GM20431 (cell line): ENCODE data around the gene PLD4.

Experiments
- in situ Hi-C: fragments of 300-500 bp; cut with MseI, MboI; formaldehyde crosslinking; loops from one replicate; pipeline ENCODE4 v1.15.0; 2020; ENCODE audit warnings: low sequenced_read_pairs; ENCODE audit not compliant: unreplicated experiment

The PLD4 gene

DNA sequence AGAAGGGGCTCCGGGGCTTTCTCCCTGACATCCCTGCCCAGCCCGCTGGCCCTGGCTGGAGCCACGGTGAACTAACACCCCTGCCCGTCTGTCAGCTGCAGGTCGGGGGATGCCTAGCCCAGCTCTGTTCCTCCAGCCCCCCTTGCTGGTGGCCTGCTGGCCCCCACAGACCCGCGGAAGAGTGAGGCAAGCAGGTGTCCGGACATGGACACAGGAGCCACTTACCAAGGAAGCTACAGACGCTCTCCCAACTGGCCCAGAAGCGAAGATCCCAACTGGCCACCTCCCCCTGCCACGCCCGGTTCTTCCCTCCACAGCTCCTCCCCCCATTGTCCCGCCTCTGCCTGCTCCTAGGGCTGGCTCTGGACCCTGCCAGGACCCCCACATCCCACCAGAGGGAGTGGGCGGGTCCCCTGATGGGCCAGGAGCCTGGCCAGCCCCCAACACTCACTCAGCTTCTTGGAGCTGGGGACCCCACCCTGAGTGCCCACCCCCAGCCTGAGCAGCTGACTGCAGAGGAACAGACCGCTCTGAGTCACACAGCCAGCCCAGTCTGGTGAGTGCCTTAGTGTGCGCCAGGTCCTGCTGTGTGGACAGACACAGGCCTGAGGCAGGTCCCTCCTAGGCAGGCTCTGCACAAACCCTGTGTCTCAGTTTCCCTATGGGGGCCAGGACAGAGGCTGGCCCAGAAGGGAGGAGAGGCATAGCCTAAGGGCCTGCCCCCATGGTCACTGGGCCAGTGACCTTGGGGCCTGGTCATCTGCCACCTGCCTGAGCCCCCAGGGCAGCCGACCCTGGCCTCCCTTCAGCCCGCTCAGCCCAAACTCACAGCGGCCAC, 45.8 kb downstream of the PLD4 start:
- in situ Hi-C loops: loop anchor here (10.0 kb wide), 1 partner anchor 74 kb away; no protein-coding TSS in a partner anchor

DNA sequence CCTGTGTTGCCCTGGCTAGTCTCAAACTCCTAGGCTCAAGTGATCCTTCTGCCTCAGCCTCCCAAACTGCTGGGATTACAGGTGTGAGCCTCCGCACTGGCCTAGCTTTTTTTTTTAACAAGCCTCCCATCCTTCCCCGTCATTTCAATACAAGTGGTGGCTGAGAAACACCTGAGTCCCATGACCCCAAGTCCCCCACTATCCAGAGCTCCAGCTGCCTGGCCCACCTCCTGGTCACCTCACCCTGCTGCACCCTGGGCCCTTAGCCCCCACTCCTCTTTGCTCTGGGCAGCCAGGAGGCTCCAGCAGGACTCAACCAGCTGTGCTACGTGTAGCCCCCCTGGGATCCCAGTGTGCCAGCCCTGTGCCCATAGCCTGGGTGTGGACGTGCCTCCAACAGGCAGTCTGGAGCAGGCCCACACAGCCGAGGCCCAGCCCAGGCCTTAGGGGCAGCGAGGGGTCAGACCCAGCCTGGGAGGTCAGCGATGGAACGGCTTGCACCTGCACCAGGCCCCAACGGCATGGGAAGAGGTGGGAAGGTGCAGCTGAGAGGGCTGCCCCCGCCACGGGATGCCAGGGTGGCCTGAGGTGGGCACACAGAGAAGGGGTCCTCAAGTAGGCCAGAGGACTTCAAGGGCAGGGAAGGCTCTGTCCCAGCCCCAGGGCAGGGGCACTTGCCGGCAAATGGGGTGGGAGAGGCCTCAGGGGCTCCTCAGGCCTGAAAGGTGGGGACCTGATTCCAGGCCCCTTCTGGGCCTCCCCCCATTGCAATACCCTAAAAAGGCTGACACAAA, 47.0 kb downstream of the PLD4 start:
- in situ Hi-C loops: loop anchor here (10.0 kb wide), 1 partner anchor 73 kb away; no protein-coding TSS in a partner anchor

DNA sequence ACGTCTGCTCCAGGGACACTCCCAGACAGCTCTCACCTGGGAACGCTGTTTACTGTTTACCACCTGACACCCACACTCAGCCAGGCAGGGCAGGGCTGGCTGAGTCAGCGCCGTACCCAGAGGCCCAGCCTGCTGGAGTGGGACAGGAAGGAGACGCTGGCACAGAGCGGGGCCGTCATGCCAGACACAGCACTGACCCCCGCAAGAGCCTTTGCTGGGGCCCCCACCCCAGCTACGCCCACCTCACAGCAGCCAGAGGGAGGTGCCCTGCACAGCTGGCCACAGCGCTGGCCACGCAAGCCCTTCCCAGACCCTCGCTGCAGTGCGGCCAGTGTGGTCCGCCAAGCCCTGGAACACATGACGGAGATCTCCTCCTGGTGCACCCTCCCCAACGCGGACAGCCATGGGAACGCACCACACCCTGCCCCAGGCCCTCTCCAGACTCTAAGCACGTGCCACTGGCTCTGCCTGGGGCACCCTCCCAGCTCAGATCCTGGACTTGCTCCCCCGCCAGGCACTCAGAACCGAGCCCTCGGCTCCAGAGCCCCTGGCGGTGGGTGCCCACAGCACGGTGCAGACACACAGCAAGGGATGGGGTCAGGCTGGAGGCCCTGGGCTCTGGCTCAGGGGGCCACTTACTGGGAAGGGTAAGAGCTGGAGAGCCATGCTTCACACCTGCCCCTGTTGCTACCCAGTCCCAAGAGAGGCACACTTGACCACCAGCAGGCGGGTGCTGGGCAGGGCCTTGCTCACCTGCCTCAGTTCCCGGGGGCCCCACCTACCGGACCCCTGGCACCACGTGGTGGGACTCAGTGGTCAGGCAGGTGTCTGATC, 47.8 kb downstream of the PLD4 start:
- in situ Hi-C loops: loop anchor here (10.0 kb wide), 1 partner anchor 72 kb away; no protein-coding TSS in a partner anchor

DNA sequence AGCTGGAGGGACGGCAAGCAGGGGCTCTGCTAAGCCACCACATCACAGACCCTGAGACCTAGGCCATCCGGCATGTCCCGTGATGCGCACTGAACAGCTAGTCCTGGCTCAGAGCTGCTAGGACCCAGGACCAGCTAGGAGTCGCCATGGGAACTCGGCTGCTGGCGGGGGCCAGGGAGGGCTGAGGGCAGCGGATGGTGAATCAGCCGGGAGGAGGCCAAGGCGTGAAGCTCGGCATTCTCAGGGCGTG, 48.4 kb downstream of the PLD4 start:
- in situ Hi-C loops: loop anchor here (10.0 kb wide), 1 partner anchor 72 kb away; no protein-coding TSS in a partner anchor

DNA sequence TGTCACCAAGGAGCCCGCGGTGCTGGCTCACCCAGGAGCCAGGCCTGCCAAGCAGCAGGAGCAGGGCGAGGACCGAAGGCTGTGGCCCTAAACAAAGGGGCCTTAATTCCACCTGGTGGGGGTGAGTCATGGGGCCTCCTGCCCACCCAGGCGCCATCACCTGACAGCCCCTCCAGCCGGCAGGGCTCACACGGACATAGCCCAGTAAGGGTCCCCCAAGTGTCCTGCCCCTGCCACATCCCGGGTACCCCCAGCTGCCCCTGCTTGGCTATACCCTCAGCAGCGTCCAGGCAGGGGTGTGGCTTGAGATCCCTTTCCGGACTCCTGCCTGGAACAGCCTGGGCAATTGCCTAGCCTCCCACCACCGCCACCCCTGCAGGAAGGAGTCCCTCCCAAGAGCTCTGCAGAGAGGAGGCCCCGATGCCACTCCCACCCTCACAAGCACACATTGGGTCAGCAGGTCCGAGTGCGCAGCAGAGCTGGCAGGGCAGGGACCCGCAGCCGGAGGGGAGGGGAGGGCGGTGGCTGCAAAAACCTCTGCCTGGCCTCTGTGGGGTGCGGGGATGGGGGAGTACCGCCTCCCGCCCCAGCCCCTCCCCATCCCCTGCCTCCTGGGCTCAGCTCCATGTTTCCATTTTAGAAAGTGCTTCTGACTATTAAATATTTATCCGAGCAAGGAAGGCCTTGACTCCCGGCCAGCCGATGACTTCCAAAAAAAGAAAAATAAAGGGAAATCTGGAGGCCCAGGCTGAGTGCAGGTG, 48.9 kb downstream of the PLD4 start:
- in situ Hi-C loops: loop anchor here (10.0 kb wide), 1 partner anchor 71 kb away; no protein-coding TSS in a partner anchor

DNA sequence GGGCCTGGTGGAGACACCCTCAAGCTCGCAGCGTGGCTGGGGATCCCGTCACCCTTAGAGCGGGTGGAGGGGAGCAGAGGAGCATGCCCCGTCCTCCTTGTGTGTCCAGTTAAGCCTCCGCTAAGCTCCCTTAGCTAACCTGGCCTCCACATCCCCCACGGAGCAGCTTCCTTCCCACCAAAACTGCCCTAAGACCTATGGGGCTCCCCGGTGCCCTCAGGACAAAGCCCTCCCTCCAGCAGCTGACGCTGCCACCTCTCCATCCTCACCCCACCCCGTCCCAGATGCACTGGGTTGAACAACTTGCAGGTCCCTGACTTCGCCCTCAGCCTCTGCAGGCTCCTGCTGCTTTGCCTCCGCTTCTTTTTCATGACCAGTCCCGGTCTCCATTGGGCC, 49.5 kb downstream of the PLD4 start:
- in situ Hi-C loops: loop anchor here (10.0 kb wide), 1 partner anchor 71 kb away; no protein-coding TSS in a partner anchor

GRCh38 chr14:104974665-104975390, 50.1 kb downstream of the PLD4 start:
- in situ Hi-C loops: loop anchor here (10.0 kb wide), 1 partner anchor 70 kb away; no protein-coding TSS in a partner anchor

GRCh38 chr14:104975481-104976197, 51.0 kb downstream of the PLD4 start:
- in situ Hi-C loops: loop anchor here (10.0 kb wide), 1 partner anchor 69 kb away; no protein-coding TSS in a partner anchor

DNA sequence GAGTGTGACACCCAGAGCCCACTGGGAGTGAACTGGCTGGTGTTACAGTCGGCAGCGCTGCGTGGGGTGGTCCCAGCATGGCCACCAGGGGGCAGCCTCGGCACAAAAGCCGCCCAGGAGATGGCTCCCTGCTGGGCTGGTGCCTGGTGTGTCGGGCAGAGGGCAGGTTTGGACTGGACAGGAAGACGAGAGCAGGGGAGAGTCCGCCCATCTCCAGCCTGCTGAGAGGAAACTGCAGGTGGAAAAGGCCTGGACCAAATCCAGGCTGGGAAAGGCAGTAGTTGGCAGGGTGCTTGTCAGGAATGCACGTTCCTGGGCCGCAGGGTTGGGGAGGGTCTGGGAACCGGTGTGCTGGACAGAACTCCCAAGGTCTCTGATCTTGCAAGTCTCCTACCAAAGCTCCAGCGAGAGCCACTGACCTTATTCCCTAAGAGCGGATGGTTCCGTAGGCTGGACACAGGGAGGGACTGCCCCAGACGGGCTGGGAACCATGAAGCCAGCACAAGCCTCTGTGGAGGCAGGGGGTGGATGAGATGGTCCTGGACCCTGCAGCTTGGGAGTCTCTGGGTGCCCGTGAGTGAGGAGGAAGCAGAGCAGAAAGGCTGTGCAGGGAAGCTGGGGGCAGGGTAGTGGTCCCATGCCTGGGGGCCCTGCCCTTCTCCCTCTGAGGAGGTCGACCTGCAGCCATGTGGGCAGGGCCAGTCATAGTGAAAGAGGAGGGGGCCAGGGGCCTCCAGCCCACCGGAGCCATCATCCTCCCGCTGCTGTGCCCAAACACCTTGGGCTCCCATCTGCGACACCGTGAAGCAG, 51.7 kb downstream of the PLD4 start:
- in situ Hi-C loops: loop anchor here (10.0 kb wide), 1 partner anchor 68 kb away; no protein-coding TSS in a partner anchor

- in situ Hi-C loops: loop anchor here (10.0 kb wide), 1 partner anchor 68 kb away; no protein-coding TSS in a partner anchor
Measured at GRCh38 chr14:104977008-104977680, 52.5 kb downstream of the PLD4 start.

- in situ Hi-C loops: loop anchor here (10.0 kb wide), 1 partner anchor 67 kb away; no protein-coding TSS in a partner anchor
Measured at GRCh38 chr14:104977681-104978653, 53.3 kb downstream of the PLD4 start, which contains the start of gene AHNAK2. Gene AHNAK2, minus strand, starts transcription at chr14:104978374. Its CDS starts 137 bp downstream, at chr14:104978237.

DNA sequence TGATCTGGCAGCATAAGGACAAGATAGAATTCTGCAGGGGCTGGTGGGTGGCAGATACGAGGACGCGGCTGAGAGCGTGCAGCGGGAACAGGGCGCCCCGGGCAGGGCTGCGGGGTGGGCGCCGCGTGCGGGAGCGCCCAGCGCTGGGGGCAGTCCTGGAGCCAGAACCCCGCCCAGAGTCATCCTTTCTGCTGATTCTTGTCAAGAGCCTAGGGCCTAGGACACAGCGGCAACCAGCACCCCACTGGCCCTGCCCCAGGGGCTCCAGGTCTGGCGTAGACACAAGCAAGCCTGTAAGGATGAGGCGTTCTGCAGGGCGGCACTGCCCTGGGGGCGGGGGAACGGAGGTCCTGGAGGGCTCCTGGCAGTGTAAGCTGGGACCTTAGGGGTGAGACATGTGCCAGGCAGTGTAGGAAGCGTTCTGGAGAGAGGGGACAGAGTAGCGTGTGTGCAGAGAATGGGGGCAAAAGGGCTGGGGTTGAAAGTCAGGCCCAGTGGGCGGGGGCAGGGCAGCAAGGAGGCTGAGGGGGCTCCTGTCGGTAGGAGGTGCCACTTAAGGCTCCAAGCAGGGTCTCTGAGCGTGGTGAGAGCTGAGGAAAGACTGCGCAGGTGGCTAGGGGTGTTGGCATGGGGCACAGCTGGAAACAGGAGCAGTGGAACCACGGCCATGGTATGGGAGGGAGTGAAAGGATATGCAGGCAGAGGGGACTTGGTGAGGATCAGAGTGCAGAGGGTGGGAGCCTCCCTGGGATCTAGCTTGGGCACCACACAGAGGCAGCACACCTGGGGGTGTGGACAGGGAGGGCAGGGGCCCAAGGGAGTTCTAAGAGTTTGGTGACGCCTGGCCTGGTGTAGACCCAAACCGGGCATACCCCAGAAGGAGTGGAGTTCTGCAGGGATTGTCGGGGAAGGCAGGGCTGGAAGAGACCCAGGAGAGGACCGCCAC, 54.3 kb downstream of the PLD4 start:
- in situ Hi-C loops: loop anchor here (10.0 kb wide), 1 partner anchor 66 kb away; no protein-coding TSS in a partner anchor

DNA sequence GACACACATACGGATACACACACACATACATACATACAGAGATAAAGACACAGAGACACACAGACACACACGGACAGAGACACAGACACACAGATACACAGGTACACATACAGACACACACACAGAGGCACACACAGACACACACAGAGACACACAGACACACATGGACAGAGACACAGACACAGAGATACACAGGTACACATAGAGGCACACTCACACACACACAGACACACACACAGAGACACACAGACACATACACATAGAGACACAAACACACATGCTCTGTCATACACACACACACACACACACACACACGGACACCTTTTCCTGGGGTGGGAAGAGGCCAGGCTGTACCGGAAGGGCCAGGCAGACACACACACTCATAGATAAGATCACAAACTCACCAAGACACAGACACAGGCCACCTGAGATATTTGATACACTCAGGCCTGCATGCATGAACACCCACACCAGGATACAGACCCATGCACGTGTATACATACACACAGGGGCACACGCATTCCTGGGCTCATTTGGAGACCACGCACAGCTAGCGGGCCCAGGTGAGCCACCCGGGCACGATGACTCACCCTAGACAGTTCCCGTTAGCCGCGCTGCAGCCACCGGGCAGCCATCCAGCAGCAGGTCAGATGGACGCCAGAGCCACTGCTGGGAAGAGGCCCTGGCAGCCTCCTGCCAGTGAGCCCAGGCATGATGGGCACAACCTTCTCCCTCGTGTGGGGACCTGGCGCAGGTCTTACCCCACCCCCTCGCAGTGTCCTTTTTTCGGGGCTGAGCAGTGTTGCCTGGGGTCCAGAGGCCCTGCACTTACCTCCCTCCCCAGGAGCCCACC, 55.3 kb downstream of the PLD4 start:
- in situ Hi-C loops: loop anchor here (10.0 kb wide), 1 partner anchor 65 kb away; no protein-coding TSS in a partner anchor
